Ascending aorta (tissue), 2 donors: ENCODE data around the gene PIH1D1. TPM values are rescaled to one million over a fixed set of nuclear protein-coding genes. Genes with fewer than 3 reads are reported as not detected.

Experiments
- DNase-seq, 2 donors: peaks; one replicate each; pipeline ENCODE4 v3.0.0-alpha.2; 2019; ENCODE audit warnings: low spot score in 2 of 2
- H3K27ac ChIP-seq, 2 donors: fragments of 200-600 bp; sonication (generic); one replicate each; pipeline ENCODE4 v1.5.1; 2016 to 2017; ENCODE audit warnings: mild to moderate bottlenecking in 1 of 2
- H3K27me3 ChIP-seq: fragments of 200-600 bp; sonication (generic); one replicate; pipeline ENCODE4 v1.5.1; 2017
- H3K36me3 ChIP-seq, 2 donors: fragments of 200-600 bp; sonication (generic); one replicate each; pipeline ENCODE4 v1.5.1; 2016
- H3K4me1 ChIP-seq, 2 donors: fragments of 200-600 bp; sonication (generic); one replicate each; pipeline ENCODE4 v1.5.1; 2016 to 2017; ENCODE audit warnings: mild to moderate bottlenecking in 1 of 2
- H3K4me3 ChIP-seq, 2 donors: fragments of 200-600 bp; sonication (generic); one replicate each; pipeline ENCODE4 v1.5.1; 2016 to 2017; ENCODE audit warnings: mild to moderate bottlenecking in 1 of 2
- H3K9me3 ChIP-seq, 2 donors: fragments of 200-600 bp; sonication (generic); one replicate each; pipeline ENCODE4 v1.5.1; 2016
- intact Hi-C: fragments of 100-400 bp; cut with DNase I; formaldehyde crosslinking; loops from one replicate; pipeline ENCODE4 v1.15.1; 2023
- total RNA-seq: library from RNA; depleted of rRNA; stranded (reverse); fragments of >200 nt; gene quantifications from one replicate; pipeline ENCODE4 v1.1.0, GENCODE V29; 2016
- TF ChIP-seq, protein P1 (sequence below), 3 experiments: fragments of 200-600 bp in 2 of 3; fragments of 450-650 bp in 1 of 3; sonication (generic) in 2 of 3; IDR thresholded peaks; one replicate each; pipeline ENCODE4 v1.5.1; 2016 to 2019; ENCODE audit warnings: antibody characterized with exemption in 3 of 3, mild to moderate bottlenecking in 1 of 3, moderate library complexity in 1 of 3

The PIH1D1 gene
- total RNA-seq, 1 donor from 2014 or later, result 177 TPM

GRCh38 chr19:49496574-49497008 is 45.0 kb upstream of the PIH1D1 start:
- TF ChIP-seq, protein P1, sequence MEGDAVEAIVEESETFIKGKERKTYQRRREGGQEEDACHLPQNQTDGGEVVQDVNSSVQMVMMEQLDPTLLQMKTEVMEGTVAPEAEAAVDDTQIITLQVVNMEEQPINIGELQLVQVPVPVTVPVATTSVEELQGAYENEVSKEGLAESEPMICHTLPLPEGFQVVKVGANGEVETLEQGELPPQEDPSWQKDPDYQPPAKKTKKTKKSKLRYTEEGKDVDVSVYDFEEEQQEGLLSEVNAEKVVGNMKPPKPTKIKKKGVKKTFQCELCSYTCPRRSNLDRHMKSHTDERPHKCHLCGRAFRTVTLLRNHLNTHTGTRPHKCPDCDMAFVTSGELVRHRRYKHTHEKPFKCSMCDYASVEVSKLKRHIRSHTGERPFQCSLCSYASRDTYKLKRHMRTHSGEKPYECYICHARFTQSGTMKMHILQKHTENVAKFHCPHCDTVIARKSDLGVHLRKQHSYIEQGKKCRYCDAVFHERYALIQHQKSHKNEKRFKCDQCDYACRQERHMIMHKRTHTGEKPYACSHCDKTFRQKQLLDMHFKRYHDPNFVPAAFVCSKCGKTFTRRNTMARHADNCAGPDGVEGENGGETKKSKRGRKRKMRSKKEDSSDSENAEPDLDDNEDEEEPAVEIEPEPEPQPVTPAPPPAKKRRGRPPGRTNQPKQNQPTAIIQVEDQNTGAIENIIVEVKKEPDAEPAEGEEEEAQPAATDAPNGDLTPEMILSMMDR (IDR thresholded peaks at IDR 0.05), result peak in 1 of 3 experiments; percentile 12
- peaks cover 13 to 20% of the 10 kb centered on the region in 2 donors for H3K4me1 ChIP-seq
- no peak for DNase-seq
- H3K9me3 ChIP-seq, result no peaks in the 10 kb centered on the region
- H3K4me3 ChIP-seq, result peak overlapping the region; percentile 77 to 81
- H3K27me3 ChIP-seq, result no peaks in the 10 kb centered on the region
- intact Hi-C loops, result loop anchor here (1.0 to 5.0 kb wide), 5 partner anchors 9 to 181 kb away; partner anchors contain the start of genes ALDH16A1, PRMT1, RPL13A and RRAS
- peak overlapping the region; percentile 93 to 95 for H3K27ac ChIP-seq
- H3K36me3 ChIP-seq, result peaks cover 30 to 46% of the 10 kb centered on the region in 2 donors

GRCh38 chr19:49492573-49493405 is 41.2 kb upstream of the PIH1D1 start:
- peaks cover 32 to 50% of the 10 kb centered on the region in 2 donors for H3K36me3 ChIP-seq
- intact Hi-C loops, result no loop called here
- TF ChIP-seq, protein P1 (IDR thresholded peaks at IDR 0.05), result no peak
- no peaks in the 10 kb centered on the region for H3K9me3 ChIP-seq
- no peak overlapping the region for H3K4me3 ChIP-seq
- H3K4me1 ChIP-seq, result peaks cover 16 to 33% of the 10 kb centered on the region in 2 donors
- no peak for DNase-seq
- no peak overlapping the region for H3K27ac ChIP-seq
- no peaks in the 10 kb centered on the region for H3K27me3 ChIP-seq

DNA sequence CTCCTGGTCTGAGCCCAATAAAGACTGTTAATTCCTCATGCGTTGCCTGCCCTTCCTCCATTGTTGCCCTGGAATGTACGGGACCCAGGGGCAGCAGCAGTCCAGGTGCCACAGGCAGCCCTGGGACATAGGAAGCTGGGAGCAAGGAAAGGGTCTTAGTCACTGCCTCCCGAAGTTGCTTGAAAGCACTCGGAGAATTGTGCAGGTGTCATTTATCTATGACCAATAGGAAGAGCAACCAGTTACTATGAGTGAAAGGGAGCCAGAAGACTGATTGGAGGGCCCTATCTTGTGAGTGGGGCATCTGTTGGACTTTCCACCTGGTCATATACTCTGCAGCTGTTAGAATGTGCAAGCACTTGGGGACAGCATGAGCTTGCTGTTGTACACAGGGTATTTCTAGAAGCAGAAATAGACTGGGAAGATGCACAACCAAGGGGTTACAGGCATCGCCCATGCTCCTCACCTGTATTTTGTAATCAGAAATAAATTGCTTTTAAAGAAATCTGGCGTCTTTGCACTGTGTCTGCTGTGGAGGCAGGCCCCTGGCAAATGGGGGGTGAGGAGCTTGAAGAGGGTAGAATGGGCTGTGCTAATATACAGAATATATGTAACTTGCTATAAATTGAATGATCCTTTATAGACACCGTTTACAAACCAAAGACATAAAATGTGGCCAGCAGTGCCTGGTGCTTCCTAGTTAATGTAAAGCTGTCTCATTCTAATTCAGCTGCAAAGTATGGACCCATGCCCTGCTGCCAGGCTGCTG is 40.4 kb upstream of the PIH1D1 start:
- Histone ChIP-seq H3K27ac (no peak overlapping the region), H3K36me3 (peaks cover 32 to 43% of the 10 kb centered on the region in 2 donors), H3K4me3 (no peak overlapping the region), H3K4me1 (peaks cover 10 to 25% of the 10 kb centered on the region in 2 donors), H3K27me3 (no peaks in the 10 kb centered on the region), H3K9me3 (no peaks in the 10 kb centered on the region)
- TF ChIP-seq, protein P1 (IDR thresholded peaks at IDR 0.05), result no peak
- no peak for DNase-seq
- intact Hi-C loops, result no loop called here

GRCh38 chr19:49491030-49491803 is 39.6 kb upstream of the PIH1D1 start:
- peaks cover 32 to 43% of the 10 kb centered on the region in 2 donors for H3K36me3 ChIP-seq
- DNase-seq, result no peak
- H3K4me1 ChIP-seq, result peaks cover 10 to 24% of the 10 kb centered on the region in 2 donors
- H3K27me3 ChIP-seq, result no peaks in the 10 kb centered on the region
- intact Hi-C loops, result no loop called here
- TF ChIP-seq, protein P1 (IDR thresholded peaks at IDR 0.05), result no peak
- no peak overlapping the region for H3K4me3 ChIP-seq
- no peaks in the 10 kb centered on the region for H3K9me3 ChIP-seq
- no peak overlapping the region for H3K27ac ChIP-seq
